Effector CD8-positive, alpha-beta T cell (primary cell): Measurements from ENCODE around the gene PUM2.
"Not testable (repeated sequence)": the region's sequence is repeated elsewhere in the genome, so short reads cannot be mapped to it uniquely, and the experiment has no call there.

Source experiments
- DNase-seq: peaks from one replicate; lab custom pipeline; 2025; lab: John Stamatoyannopoulos, UW

Gene PUM2

GRCh38 chr2:20291106-20291564 lies 59.5 kb downstream of the PUM2 start:
- DNase-seq: no peak

GRCh38 chr2:20288642-20289340 lies 61.9 kb downstream of the PUM2 start:
- DNase-seq: no peak

GRCh38 chr2:20282916-20283592 lies 67.6 kb downstream of the PUM2 start:
- DNase-seq: no peak

- DNase-seq: no peak
Measured at GRCh38 chr2:20281876-20282275, 68.8 kb downstream of the PUM2 start.

DNA sequence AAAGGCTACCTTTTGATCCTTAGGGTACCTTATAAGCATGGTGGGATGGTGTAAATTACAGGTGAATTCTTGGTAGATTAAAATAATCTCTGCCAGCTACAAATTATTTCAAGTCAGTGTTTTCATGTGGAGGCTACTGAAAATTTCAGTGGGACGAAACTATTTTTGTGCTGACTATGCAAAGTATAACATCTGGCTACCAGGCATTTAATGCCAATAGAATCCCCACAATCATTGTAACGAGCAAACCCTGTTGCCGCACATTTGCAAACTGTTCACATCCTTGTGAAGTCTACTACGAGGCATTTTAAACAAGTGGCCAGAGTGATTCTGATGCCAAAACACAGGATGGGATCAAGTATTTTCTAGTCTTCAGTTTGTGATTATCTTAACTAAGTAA lies 77.6 kb downstream of the PUM2 start:
- no peak for DNase-seq

GRCh38 chr2:20268317-20268716 lies 82.3 kb downstream of the PUM2 start:
- DNase-seq: not testable (repeated sequence)

- DNase-seq: no peak
Measured at GRCh38 chr2:20267529-20267928, 83.1 kb downstream of the PUM2 start.

DNA sequence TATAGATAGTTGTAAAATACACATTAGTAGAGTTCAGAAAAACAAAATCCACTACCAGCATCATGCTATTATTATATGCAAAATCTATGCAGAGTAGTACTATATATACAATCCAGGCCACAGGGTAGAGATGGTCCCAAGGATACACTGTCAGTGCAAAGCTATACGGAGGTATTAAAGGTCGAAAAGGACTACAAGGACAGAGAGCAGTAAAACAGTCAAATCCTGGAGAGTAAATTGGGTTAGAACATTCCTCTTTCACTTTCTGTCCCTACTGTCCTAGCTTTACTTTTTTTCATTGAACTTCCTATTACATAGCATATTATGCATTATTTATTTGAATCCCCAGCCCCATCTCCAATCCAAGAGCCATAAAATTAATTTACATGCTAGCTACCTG lies 86.0 kb downstream of the PUM2 start:
- no peak for DNase-seq

GRCh38 chr2:20257411-20257810 lies 93.2 kb downstream of the PUM2 start:
- no peak for DNase-seq

DNA sequence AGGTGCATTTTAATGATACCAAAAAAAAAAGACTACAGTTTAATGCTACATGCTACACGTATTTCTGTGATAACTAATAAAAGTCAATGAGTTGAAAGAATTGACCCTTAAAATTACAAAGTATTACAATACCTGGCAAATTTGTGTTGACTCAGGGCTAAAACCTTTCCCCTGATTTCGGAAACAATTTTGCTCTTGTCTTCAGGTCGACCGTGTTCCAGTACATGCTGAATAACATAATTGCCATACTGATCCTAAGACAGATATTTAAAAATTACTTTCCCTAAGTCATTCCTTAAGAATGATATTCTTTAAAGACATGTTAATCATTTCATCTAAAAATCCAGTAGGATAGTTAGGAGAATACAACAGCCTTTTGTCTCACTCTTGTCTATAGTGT lies 95.9 kb downstream of the PUM2 start:
- DNase-seq: no peak

DNA sequence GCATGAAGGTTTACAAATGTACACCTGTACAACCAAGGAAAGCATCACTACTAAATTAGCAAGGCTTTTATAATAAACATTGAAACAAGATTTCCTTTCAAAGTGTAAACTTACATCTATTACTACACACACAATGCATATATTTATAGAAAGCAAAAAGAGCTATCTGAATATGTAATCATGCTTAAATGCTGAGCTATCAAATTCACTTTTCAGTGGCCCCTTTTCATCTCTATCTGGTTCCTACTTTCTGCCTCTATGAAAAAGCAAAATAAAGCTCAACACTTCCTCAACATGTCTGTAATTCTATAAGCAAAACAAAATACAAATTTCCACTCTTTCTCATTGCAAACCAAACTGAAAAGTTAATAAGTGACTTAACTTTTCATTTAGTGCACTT lies 100.2 kb downstream of the PUM2 start:
- no peak for DNase-seq

GRCh38 chr2:20249170-20249569 lies 101.5 kb downstream of the PUM2 start:
- DNase-seq: no peak

DNA sequence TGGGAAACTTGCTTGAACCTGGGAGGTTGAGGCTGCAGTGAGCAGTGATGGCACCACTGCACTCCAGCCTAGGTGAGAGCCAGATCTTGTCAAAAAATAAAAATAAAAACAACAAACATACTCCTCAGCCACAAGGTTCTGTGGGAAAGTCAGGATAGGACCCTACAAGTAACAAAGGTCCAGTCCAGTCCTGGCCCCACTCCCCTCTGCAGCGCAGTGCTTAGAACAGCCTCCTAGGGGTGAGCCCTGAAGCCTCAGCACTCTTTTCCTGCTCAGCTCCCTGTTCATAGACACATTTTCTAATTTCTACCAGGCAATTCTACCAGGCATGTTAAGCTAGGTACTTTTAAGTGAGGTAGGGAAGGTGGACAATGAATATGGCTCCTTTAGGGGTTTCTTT lies 103.6 kb downstream of the PUM2 start:
- DNase-seq: no peak

- DNase-seq: not testable (repeated sequence)
Measured at GRCh38 chr2:20243637-20244036, 107.0 kb downstream of the PUM2 start.

DNA sequence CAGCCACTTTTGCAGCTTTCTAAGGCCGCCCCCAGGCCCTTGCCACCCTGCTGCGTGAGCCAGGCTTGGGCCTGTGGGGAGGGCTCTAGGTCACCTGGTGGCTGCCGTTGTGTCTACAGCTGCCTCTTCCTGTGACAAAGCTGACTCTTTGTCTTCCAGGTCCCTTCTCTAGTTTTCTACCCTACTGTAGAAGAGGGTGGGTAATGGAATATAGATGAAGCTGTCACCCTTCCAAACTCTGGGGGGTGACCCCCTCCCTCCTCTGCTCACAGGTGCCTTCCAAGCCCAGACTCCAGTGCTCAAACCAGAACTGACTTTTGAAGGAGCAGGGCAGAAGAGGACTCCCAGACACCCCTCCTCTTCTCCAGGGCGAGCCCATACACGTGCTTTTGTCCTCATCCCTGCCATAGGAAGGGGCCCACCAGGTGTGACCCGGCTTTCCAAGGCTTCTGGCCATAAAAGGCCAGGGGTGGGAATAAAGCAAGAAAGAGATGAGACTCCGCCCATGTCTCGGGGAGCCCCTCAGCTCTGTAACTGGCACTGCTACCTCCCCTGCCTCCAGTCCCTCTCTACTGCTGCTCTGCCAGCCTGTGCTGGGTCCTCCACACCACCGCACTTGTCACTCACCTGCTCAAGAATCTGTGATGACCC lies 107.8 kb downstream of the PUM2 start:
- no peak for DNase-seq

- peak; percentile 10 for DNase-seq
Measured at GRCh38 chr2:20241973-20242726, 108.5 kb downstream of the PUM2 start.

- DNase-seq: not testable (repeated sequence)
Measured at GRCh38 chr2:20240291-20240690, 110.4 kb downstream of the PUM2 start.

DNA sequence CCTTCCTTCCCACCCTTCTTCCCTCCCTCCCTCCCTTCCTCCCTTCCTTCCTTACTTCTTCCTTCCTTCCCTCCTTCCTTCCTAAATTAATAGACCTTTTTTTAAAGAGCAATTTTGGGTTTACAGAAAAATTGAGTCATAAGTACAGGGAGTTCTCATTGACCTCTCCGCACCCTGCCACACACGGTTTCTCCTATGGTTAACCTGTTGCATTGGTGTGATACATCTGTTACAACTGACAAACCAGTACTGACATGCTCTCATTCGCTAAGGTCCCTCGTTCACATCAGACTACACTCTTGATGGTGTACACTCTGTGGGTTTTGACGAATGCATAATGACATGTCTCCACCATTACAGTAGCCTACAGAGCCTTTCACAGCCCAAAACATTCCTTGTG lies 114.1 kb downstream of the PUM2 start:
- no peak for DNase-seq

- DNase-seq: no peak
Measured at GRCh38 chr2:20235655-20236305, 114.9 kb downstream of the PUM2 start.

DNA sequence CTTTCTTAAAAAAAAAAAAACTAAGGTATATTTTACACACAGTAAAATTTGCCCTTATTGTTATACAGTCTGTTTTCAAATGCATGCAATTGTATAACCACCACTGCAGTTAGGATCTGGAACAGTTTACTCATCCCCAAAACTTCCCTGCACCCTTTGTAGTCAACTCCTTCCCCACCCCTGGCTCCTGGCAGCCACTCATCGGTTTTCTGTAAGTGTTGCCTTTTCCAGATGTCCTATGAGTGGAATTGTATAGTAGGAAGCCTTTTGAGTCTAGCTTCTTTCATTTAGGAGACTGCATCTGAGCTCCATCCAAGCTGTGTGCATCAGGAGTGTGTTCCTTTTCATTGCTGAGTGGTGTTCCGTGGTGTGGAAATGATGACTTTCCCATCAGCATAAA lies 116.0 kb downstream of the PUM2 start:
- not testable (repeated sequence) for DNase-seq

DNA sequence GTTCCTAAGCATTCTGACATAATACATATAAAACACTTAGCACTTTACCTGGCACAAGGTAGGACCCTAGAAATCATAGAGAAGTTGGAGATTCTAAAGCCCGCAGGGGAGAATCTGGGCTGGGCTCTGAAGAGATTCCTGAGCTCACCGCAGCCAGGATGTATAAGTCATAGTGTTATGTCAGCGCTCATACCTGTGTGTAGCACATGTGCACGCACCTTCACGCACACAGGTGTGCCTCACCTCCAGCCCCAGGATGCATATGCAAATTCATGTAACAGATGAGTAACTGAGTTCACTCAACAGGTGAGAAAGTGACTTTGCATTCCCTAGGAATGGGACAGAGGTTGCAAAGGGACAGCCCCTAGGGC lies 117.8 kb downstream of the PUM2 start:
- no peak for DNase-seq

DNA sequence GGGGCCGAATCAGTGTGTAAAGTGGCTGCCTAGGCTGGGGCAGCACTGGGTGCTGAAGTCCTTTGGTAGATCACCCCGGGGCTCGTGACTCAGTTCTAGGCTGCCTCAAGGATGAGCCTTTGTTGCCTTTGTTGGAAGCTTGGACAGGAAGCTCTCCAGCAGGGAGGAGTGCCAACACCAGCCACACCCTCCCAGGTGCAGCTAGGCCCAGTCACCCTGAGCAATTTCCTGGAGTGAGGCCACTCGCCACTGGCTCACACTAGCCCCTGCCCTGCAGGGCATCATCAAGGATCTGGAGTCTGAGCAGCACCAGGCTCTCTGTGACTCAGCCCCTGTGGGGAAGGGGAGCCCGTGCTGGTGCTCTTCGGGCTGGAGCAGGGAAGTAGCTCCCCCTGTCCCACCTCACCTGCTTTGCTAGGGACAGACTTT lies 119.0 kb downstream of the PUM2 start:
- no peak for DNase-seq
